CD4-positive, alpha-beta T cell treated with Interleukin-6 for 4 hours (primary cell): ENCODE data around the gene TMEM38B.
"Not testable (repeated sequence)": the region's sequence is repeated elsewhere in the genome, so short reads cannot be mapped to it uniquely, and the experiment has no call there.

Source experiments
- DNase-seq: peaks from one replicate; pipeline ENCODE4 v3.0.0-alpha.2; 2020; ENCODE audit warnings: mixed read lengths

Gene TMEM38B

GRCh38 chr9:105728230-105728629, 33.9 kb downstream of the TMEM38B start:
- DNase-seq = not testable (repeated sequence)

- not testable (repeated sequence) for DNase-seq
These were observed 37.1 kb downstream of the TMEM38B start for GRCh38 chr9:105731420-105731819.

GRCh38 chr9:105735366-105735765, 41.0 kb downstream of the TMEM38B start:
- no peak for DNase-seq

GRCh38 chr9:105737205-105737604, 42.9 kb downstream of the TMEM38B start:
- DNase-seq = no peak

GRCh38 chr9:105742088-105742487, 47.7 kb downstream of the TMEM38B start:
- DNase-seq = no peak

- DNase-seq = not testable (repeated sequence)
These were observed 53.0 kb downstream of the TMEM38B start for GRCh38 chr9:105747325-105747724.

GRCh38 chr9:105751761-105752160, 57.4 kb downstream of the TMEM38B start:
- no peak for DNase-seq

- DNase-seq = no peak
These were observed 63.3 kb downstream of the TMEM38B start for GRCh38 chr9:105757496-105758251.

GRCh38 chr9:105760053-105760452, 65.7 kb downstream of the TMEM38B start:
- DNase-seq = no peak

GRCh38 chr9:105782561-105783494, 88.5 kb downstream of the TMEM38B start:
- not testable (repeated sequence) for DNase-seq

- DNase-seq = not testable (repeated sequence)
These were observed 89.1 kb downstream of the TMEM38B start for GRCh38 chr9:105783495-105783872.

- DNase-seq = not testable (repeated sequence)
These were observed 92.5 kb downstream of the TMEM38B start for GRCh38 chr9:105786796-105787195.

GRCh38 chr9:105816202-105816744, 121.9 kb downstream of the TMEM38B start:
- DNase-seq = no peak

- no peak for DNase-seq
These were observed 122.6 kb downstream of the TMEM38B start for GRCh38 chr9:105816981-105817380.

- DNase-seq = no peak
These were observed 124.6 kb downstream of the TMEM38B start for GRCh38 chr9:105818903-105819302.

GRCh38 chr9:105822814-105823213, 128.5 kb downstream of the TMEM38B start:
- DNase-seq = no peak
